Cardiac fibroblast (primary cell): ENCODE data around the gene OR1F1.

Source experiments
- DNase-seq, 2 donors: peaks; one replicate each; pipeline versions ENCODE4 v3.0.0 to v3.0.0-alpha.2; 2010; ENCODE audit warnings: low read depth in 2 of 2
- H3K4me3 ChIP-seq, 2 donors: replicated peaks in 1 of 2; 1 replicate in 1 of 2; 2 replicates in 1 of 2; pipeline ENCODE4 v1.5.1; 2011; ENCODE audit warnings: low read depth in 2 of 2, low read length in 2 of 2, mild to moderate bottlenecking in 2 of 2, moderate library complexity in 1 of 2
- TF ChIP-seq, protein P1 (sequence below): IDR thresholded peaks from one replicate; pipeline ENCODE4 v1.5.1; 2011; ENCODE audit warnings: low read depth, mild to moderate bottlenecking, low read length, inconsistent platforms

Gene OR1F1

DNA sequence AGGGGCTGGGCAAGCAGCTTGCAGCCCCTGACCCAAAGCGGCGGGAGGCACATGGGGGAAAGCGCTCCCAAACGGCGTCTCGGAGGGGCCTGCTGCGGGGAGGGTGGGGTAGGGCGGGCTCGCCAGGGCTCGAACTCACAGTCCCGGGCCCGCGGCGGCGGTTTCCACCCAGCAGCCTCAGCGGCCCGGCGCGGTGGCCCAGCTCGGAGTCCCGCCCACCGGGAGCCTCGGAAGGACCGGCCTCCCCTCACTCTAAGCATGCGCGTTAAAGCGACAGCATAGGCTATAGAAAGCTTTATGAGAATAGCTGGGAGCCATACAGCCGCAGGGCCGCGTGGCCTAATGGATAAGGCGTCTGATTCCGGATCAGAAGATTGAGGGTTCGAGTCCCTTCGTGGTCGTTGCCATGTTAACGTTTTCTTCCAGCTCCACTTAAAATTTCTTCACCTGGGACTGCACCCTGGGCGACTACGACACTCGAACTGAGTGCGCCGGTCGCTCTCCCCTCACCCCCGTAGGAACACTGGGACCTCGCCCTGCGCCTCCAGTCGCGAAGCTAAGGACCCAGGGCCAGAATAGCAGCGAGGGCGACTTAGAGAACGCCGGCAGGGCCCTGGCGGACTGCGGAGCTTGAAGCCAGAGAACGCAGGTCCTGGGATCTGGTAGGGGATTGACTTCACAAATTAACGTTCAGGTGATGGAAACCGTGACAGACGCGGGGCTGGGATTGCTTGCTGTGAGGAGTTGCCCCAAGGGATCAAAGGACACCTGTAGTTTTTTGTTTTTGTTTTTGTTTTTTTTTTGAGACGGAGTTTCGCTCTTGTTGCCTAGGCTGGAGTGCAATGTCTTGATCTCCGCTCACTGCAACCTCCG, 37.4 kb upstream of the OR1F1 start:
- TF ChIP-seq, protein P1, sequence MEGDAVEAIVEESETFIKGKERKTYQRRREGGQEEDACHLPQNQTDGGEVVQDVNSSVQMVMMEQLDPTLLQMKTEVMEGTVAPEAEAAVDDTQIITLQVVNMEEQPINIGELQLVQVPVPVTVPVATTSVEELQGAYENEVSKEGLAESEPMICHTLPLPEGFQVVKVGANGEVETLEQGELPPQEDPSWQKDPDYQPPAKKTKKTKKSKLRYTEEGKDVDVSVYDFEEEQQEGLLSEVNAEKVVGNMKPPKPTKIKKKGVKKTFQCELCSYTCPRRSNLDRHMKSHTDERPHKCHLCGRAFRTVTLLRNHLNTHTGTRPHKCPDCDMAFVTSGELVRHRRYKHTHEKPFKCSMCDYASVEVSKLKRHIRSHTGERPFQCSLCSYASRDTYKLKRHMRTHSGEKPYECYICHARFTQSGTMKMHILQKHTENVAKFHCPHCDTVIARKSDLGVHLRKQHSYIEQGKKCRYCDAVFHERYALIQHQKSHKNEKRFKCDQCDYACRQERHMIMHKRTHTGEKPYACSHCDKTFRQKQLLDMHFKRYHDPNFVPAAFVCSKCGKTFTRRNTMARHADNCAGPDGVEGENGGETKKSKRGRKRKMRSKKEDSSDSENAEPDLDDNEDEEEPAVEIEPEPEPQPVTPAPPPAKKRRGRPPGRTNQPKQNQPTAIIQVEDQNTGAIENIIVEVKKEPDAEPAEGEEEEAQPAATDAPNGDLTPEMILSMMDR = no peak
- H3K4me3 ChIP-seq = peak overlapping the region; percentile 76 to 80
- peak; percentile 97 to 98 for DNase-seq

DNA sequence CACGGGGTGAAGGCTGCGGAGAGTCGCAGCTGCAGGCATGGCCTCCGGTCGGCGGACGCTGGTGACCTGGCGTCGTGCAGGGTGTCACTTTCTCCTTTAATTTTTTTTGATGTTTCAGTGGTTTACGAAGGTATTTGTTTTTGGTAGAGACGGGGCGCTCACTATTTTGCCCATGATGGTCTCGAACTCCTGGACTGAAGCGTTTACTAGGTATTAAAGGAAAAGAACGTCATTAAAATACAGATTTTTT, 36.1 kb upstream of the OR1F1 start:
- H3K4me3 ChIP-seq = peak overlapping the region; percentile 49 to 53
- DNase-seq = no peak
- TF ChIP-seq, protein P1 = no peak

DNA sequence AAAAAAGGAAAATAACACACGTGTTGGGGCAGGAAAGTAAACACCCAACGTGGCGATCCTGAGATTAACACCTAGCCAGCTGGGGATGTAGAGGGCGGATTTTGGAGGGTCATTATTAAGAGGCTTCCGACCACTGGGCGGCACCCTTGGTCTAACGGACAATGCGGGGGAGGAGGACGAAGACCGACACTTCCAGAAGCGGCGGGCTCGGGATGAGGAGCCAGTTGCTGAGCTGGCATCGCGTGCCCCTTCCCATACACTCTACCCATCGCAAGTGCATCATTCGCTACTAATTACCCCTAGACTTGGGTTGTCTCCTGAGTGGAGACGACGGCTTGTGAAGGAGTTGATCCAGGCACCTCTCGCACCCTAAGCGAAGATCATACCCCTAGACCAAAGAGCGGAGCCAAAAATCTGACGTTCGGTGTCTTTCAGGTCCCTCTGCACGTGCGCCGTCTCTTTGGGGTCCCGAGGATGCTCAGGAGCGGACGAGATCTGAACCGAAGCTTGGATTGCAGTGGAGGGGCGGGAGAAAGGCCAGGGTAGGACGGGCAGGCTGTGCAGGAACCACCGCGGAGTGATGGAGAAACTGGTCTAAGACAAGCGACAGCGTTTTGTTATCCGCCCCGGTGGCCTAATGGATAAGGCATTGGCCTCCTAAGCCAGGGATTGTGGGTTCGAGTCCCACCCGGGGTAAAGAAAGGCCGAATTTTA, 35.6 kb upstream of the OR1F1 start:
- DNase-seq = peak; percentile 91 to 95
- H3K4me3 ChIP-seq = peak overlapping the region; percentile 49 to 53
- TF ChIP-seq, protein P1 = peak; percentile 34

DNA sequence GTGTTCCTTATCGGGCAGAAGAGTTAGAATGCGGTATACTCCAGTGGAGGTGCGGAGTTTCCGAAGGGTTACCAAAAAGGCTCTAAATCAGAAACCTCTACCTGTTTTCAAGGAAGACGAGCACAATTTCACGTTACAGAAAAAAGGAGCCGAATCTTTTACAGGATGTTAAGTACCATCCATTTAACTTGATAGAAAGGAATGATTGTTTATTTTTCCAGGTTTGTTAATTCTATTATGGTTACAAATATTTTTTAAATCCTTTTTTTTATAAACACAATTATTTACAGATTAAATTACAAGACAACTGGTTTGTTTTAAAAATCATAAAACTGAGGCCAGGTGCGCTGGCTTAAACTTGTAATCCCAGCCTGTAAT, 35.0 kb upstream of the OR1F1 start:
- TF ChIP-seq, protein P1 = no peak
- no peak for DNase-seq
- no peak overlapping the region for H3K4me3 ChIP-seq

DNA sequence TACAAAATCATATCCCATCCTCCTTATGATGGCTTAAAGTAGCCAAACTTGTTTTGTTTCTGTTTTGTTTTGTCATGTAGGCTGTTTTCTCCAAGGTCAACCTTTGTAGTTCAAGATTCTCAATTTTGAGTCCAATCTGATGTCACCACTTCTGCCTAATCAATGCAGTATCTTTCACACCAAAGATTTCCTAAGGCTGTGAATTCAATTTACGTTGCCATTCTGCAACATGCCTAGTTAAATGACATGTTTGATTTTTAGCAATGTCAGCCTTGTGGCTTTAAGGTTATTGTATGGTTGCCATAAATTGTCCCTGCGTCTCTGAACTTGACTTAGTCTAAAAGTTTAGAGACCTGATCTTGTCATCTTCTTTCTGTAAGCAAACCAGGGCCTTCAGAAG, 32.8 kb upstream of the OR1F1 start:
- TF ChIP-seq, protein P1 = no peak
- no peak for DNase-seq
- H3K4me3 ChIP-seq = no peak overlapping the region

DNA sequence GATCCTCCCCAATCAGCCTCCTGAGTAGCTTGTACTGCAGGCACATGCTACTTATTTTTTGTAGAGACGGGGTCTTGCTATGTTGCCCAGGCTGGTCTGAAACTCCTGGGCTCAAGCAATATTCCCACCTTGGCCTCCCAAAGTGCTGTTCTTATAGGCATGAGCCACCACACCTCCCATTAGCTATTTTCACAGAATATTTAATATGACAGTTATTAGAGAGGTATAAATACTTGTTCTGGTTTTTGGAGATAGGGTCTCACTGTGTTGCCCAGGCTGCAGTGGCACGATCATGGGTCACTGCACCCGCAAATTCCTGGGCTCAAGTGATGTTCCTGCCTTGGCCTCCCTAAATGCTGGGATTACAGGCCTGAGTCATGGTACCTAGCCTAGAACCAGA, 32.0 kb upstream of the OR1F1 start:
- TF ChIP-seq, protein P1 = no peak
- no peak for DNase-seq
- no peak overlapping the region for H3K4me3 ChIP-seq
